SW 1271 (cell line): ENCODE data around the gene PMM1.

Source experiments
- DNase-seq, 2 experiments: peaks; one replicate each; lab custom pipeline; 2025; lab: John Stamatoyannopoulos, UW

The PMM1 gene

DNA sequence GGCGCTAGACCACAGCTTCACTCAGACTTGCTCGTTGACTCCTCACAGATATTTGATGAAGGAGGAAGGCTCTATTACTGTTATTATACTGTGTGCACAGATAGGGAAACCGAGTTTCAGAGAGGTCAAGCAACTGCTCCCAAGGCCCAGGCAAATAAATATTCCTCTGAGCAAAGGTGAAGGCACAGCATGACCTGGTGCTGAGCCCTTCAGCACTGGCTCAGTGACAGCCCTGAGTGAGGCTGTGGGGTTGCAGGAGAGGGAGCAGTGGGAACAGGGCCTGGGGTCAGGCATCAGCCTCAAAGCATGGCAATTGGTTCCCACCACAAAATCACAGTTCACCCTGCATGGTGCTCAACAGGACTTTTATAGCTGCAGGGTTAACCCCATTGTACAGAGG is 52.4 kb downstream of the PMM1 start:
- no peak for DNase-seq

DNA sequence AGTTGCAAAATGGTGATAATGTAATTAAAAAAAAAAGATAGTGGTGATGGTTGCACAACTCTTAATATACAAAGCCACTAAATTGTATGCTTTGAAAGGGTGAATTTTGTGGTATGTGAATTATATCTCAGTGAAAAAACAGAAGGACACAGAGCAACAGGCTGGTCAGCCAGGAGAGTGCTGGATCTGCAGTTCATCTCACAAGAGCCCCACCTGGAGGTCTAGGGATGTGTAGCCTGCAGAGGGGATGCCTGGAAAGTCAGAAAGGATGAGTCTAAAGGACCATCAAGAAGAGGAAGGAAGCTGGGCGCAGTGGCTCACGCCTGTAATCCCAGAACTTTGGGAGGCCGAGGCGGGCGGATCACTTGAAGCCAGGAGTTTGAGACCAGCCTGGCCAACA is 54.4 kb downstream of the PMM1 start:
- DNase-seq: peak in 1 of 2 experiments; percentile 3

DNA sequence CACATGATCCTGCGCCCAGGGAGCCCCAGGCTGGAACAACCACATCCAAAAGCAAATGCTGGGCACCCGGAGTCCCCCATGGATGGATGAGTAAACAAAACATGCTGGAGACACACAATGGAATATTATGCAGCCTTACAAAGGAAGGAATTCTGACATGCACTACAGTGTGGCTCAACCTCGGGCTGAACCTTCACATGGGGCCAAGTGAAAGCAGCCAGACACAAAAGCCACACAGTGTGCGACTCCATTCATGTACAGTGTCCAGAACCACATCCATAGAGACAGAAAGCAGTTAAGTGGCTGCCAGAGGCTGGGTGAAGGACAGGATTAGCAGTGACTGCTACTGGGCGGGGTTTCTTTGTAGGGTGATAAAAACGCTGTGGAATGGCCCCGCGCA is 55.4 kb downstream of the PMM1 start:
- DNase-seq: no peak

GRCh38 chr22:41532908-41533825 is 56.5 kb downstream of the PMM1 start:
- DNase-seq: peak in 1 of 2 experiments; percentile 7

DNA sequence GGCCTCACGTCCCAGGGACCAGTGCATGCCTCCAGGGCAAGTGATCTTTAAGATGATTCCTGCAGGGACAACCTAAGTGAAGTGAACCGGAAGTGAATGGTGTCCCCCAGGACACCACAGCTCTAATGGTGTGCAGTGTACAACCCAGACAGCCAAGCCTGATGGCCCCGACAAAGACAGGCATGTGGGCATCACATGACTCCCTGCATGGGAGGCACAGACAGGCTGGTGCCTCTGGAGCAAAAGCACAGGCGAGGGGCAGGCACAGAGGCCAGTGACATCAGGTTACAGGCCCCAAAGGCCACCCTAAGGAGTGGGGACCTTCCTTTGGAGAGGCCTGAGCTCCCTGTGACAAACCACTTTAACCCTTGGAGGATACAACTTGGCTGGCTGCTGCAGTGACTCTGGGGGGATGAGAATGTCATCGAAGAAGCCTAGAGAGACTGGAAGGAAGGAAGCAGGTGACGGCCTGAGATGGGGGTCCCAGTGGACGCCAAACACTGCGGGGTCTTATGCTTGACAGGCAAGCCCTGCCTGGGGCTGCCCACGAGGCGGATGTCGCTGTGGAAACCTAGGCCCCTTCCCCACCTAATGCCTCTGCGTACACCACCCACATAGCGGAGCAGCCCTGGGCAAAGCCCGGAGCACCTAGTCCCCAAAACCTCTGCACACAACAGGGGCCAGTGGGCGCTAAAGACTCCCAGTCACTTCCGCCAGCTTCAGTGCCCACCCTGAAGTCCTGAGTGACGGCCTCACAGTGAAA is 57.7 kb downstream of the PMM1 start:
- DNase-seq: no peak

- DNase-seq: no peak
Measured at GRCh38 chr22:41530890-41531714, 58.5 kb downstream of the PMM1 start.

- DNase-seq: no peak
Measured at GRCh38 chr22:41528938-41529561, 60.6 kb downstream of the PMM1 start.

DNA sequence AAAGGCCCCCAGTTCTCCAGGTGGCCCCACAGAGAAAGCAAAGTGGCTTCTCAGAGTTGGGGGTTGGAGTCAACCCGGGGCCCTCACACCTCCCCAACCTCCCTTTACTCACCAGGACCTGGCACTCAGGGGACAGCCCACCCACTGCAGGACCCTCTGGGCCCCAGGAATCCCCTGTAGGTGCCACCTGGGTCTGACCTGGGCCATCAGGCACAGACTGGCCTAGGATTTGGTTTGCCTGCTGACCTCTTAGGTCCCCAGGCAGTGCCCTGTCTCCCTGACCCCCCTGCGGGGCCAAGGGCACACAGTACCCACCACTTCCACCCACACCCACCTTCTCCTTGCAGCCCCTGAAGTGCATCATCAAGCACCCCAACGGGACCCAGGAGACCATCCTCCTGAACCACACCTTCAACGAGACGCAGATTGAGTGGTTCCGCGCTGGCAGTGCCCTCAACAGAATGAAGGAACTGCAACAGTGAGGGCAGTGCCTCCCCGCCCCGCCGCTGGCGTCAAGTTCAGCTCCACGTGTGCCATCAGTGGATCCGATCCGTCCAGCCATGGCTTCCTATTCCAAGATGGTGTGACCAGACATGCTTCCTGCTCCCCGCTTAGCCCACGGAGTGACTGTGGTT is 61.4 kb downstream of the PMM1 start:
- no peak for DNase-seq
